ENCODE measurements around the gene ATP6V1E1.

GRCh38 chr22:17583151-17583550 is 45.4 kb downstream of the ATP6V1E1 start:
- TF ChIP-seq EP300 (IDR thresholded peaks at IDR 0.05; ENCODE audit: low read depth in 2 of 2, low read length in 2 of 2): no peak
- TF ChIP-seq EP300 (CRISPR knock-in tag; IDR thresholded peaks at IDR 0.05; ENCODE audit: borderline replicate concordance): no peak
- TF ChIP-seq, protein P1, sequence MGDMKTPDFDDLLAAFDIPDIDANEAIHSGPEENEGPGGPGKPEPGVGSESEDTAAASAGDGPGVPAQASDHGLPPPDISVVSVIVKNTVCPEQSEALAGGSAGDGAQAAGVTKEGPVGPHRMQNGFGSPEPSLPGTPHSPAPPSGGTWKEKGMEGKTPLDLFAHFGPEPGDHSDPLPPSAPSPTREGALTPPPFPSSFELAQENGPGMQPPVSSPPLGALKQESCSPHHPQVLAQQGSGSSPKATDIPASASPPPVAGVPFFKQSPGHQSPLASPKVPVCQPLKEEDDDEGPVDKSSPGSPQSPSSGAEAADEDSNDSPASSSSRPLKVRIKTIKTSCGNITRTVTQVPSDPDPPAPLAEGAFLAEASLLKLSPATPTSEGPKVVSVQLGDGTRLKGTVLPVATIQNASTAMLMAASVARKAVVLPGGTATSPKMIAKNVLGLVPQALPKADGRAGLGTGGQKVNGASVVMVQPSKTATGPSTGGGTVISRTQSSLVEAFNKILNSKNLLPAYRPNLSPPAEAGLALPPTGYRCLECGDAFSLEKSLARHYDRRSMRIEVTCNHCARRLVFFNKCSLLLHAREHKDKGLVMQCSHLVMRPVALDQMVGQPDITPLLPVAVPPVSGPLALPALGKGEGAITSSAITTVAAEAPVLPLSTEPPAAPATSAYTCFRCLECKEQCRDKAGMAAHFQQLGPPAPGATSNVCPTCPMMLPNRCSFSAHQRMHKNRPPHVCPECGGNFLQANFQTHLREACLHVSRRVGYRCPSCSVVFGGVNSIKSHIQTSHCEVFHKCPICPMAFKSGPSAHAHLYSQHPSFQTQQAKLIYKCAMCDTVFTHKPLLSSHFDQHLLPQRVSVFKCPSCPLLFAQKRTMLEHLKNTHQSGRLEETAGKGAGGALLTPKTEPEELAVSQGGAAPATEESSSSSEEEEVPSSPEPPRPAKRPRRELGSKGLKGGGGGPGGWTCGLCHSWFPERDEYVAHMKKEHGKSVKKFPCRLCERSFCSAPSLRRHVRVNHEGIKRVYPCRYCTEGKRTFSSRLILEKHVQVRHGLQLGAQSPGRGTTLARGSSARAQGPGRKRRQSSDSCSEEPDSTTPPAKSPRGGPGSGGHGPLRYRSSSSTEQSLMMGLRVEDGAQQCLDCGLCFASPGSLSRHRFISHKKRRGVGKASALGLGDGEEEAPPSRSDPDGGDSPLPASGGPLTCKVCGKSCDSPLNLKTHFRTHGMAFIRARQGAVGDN (CRISPR knock-in tag; IDR thresholded peaks at IDR 0.05): no peak
- TF ChIP-seq GABPA (IDR thresholded peaks at IDR 0.05; ENCODE audit: low read depth, low read length): no peak
- TF ChIP-seq GABPA (CRISPR knock-in tag; IDR thresholded peaks at IDR 0.05; ENCODE audit: low read depth): no peak
- TF ChIP-seq, protein P2, sequence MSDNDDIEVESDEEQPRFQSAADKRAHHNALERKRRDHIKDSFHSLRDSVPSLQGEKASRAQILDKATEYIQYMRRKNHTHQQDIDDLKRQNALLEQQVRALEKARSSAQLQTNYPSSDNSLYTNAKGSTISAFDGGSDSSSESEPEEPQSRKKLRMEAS (IDR thresholded peaks at IDR 0.05): no peak
- TF ChIP-seq, protein P3, sequence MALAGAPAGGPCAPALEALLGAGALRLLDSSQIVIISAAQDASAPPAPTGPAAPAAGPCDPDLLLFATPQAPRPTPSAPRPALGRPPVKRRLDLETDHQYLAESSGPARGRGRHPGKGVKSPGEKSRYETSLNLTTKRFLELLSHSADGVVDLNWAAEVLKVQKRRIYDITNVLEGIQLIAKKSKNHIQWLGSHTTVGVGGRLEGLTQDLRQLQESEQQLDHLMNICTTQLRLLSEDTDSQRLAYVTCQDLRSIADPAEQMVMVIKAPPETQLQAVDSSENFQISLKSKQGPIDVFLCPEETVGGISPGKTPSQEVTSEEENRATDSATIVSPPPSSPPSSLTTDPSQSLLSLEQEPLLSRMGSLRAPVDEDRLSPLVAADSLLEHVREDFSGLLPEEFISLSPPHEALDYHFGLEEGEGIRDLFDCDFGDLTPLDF (CRISPR knock-in tag; IDR thresholded peaks at IDR 0.05): no peak
- TF ChIP-seq, protein P4, sequence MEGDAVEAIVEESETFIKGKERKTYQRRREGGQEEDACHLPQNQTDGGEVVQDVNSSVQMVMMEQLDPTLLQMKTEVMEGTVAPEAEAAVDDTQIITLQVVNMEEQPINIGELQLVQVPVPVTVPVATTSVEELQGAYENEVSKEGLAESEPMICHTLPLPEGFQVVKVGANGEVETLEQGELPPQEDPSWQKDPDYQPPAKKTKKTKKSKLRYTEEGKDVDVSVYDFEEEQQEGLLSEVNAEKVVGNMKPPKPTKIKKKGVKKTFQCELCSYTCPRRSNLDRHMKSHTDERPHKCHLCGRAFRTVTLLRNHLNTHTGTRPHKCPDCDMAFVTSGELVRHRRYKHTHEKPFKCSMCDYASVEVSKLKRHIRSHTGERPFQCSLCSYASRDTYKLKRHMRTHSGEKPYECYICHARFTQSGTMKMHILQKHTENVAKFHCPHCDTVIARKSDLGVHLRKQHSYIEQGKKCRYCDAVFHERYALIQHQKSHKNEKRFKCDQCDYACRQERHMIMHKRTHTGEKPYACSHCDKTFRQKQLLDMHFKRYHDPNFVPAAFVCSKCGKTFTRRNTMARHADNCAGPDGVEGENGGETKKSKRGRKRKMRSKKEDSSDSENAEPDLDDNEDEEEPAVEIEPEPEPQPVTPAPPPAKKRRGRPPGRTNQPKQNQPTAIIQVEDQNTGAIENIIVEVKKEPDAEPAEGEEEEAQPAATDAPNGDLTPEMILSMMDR (CRISPR knock-in tag; IDR thresholded peaks at IDR 0.05): no peak
- no peak for TF ChIP-seq MED1 (CRISPR knock-in tag; IDR thresholded peaks at IDR 0.05)
- no peak for TF ChIP-seq MAZ (IDR thresholded peaks at IDR 0.05; ENCODE audit: borderline replicate concordance, low read depth, low read length)
- TF ChIP-seq MAZ (CRISPR knock-in tag; IDR thresholded peaks at IDR 0.05; ENCODE audit: low read depth): no peak
- no peak for TF ChIP-seq MYC (CRISPR knock-in tag; IDR thresholded peaks at IDR 0.05; ENCODE audit: borderline replicate concordance)
- TF ChIP-seq, protein P5, sequence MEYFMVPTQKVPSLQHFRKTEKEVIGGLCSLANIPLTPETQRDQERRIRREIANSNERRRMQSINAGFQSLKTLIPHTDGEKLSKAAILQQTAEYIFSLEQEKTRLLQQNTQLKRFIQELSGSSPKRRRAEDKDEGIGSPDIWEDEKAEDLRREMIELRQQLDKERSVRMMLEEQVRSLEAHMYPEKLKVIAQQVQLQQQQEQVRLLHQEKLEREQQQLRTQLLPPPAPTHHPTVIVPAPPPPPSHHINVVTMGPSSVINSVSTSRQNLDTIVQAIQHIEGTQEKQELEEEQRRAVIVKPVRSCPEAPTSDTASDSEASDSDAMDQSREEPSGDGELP (IDR thresholded peaks at IDR 0.05; ENCODE audit: borderline replicate concordance, low read depth): no peak
- no peak for TF ChIP-seq ZHX1 (CRISPR knock-in tag; IDR thresholded peaks at IDR 0.05; ENCODE audit: low read depth)

Data from HepG2 (cell line).